ENCODE results near the gene TPRX2. TPM values are rescaled to one million over a fixed set of nuclear protein-coding genes. Genes with fewer than 3 reads are reported as not detected.

TPRX2 gene
- total and polyA plus RNA-seq, 10 of the 15 experiments (the other 5 are each of a cell fraction or from before 2014, with no cell fraction given), result not detected

- TF ChIP-seq RB1 (IDR thresholded peaks at IDR 0.05; ENCODE audit: borderline replicate concordance) (no peak), SP1 (IDR thresholded peaks at IDR 0.05; ENCODE audit: low read depth, low read length) (no peak), CHD2 (IDR thresholded peaks at IDR 0.05; ENCODE audit: borderline replicate concordance, low read depth, low read length) (no peak), PRDM15 (CRISPR knock-in tag; IDR thresholded peaks at IDR 0.05) (no peak)
Observed at GRCh38 chr19:47896773-47897172, 37.7 kb downstream of the TPRX2 start (continued).

- Histone ChIP-seq H3K9ac (ENCODE audit: control insufficient read depth, insufficient read depth, low read length) (no peak overlapping the region), H3K4me3 (no peak overlapping the region), H3K4me2 (ENCODE audit: control insufficient read depth, insufficient read depth) (no peak overlapping the region), H3K27ac (ENCODE audit: control insufficient read depth, insufficient read depth) (no peak overlapping the region), H3K27me3 (replicated peaks in 1 of 2; ENCODE audit: control insufficient read depth in 2 of 2, insufficient read depth in 2 of 2, low read length in 1 of 2) (no peaks in the 10 kb centered on the region), H2AFZ (ENCODE audit: control insufficient read depth, low read depth, low read length) (no peak overlapping the region), H3K36me3 (ENCODE audit: control insufficient read depth in 2 of 2, insufficient read depth in 2 of 2, low read length in 1 of 2) (no peaks in the 10 kb centered on the region), H3K9me3 (replicated peaks; ENCODE audit: control insufficient read depth, insufficient read depth, low read length) (no peaks in the 10 kb centered on the region), H3K79me2 (ENCODE audit: control insufficient read depth, insufficient read depth, low read length) (no peaks in the 10 kb centered on the region), H4K20me1 (ENCODE audit: control insufficient read depth, insufficient read depth) (no peaks in the 10 kb centered on the region), H3K4me1 (ENCODE audit: control insufficient read depth, insufficient read depth, low read length) (no peaks in the 10 kb centered on the region)
- intact Hi-C loops (cut with micrococcal nuclease; ENCODE audit: unreplicated experiment) (no loop called here), in situ Hi-C loops (cut with MboI) (no loop called here)
- ChIA-PET RAD21 (ENCODE audit: unreplicated experiment) (no interaction called here), POLR2A (no interaction called here), CTCF (no interaction called here), SMC1A (ENCODE audit: uncharacterized antibody, unreplicated experiment) (no interaction called here)
- TF ChIP-seq ATF7 (IDR thresholded peaks at IDR 0.05; ENCODE audit: low read depth) (no peak), PML (IDR thresholded peaks at IDR 0.05; ENCODE audit: low read length) (no peak), E2F8 (IDR thresholded peaks at IDR 0.05; ENCODE audit: low read depth, partially characterized antibody) (no peak), CEBPZ (IDR thresholded peaks at IDR 0.05; ENCODE audit: low read depth, low read length) (no peak), HSF1 (IDR thresholded peaks at IDR 0.05; ENCODE audit: low read depth, low read length) (no peak), ESRRA (IDR thresholded peaks at IDR 0.05; ENCODE audit: low read length) (no peak), NFXL1 (IDR thresholded peaks at IDR 0.05; ENCODE audit: borderline replicate concordance) (no peak)
- WGBS (ENCODE audit: insufficient coverage, insufficient replicate concordance, low lambda C conversion rate, missing lambda C conversion rate), result 27% methylated on average over 9 of the region's 9 CpGs
- no TSS peak for BruUV-seq (replicated peaks)
- FAIRE-seq (no peak), ATAC-seq (no peak), DNase-seq (ENCODE audit: low read depth, low spot score) (no peak)
Observed at GRCh38 chr19:47897861-47898260, 38.8 kb downstream of the TPRX2 start.
